ENCODE data around the gene HOXA5.

- TF ChIP-seq CTCF (IDR thresholded peaks at IDR 0.05) (no peak), POLR2A (IDR thresholded peaks at IDR 0.05) (no peak)
Observed at GRCh38 chr7:27163288-27164044, 20.0 kb upstream of the HOXA5 start.
